Measurements from ENCODE around the gene SPO11. TPM values are rescaled to one million over a fixed set of nuclear protein-coding genes. Genes with fewer than 3 reads are reported as not detected.

The SPO11 gene
- total and polyA plus RNA-seq, 10 of the 15 experiments (the other 5 are each of a cell fraction or from before 2014, with no cell fraction given) = not detected

GRCh38 chr20:57388953-57389694 lies 59.5 kb downstream of the SPO11 start (continued):
- TF ChIP-seq CUX1 (IDR thresholded peaks at IDR 0.05; ENCODE audit: insufficient replicate concordance, low read depth, low read length) = peak; percentile 27
- peak; percentile 30; the same call in 1 of the 2 replicates for TF ChIP-seq IKZF1 (conservative IDR thresholded peaks at IDR 0.05)
- peak in 1 of 2 experiments; percentile 48; a peak in 1 of 3 replicates for TF ChIP-seq EGR1 (IDR thresholded peaks at IDR 0.05; ENCODE audit: borderline replicate concordance in 1 of 2, low read depth in 2 of 2, low read length in 2 of 2)
- peak; percentile 68 for TF ChIP-seq TCF12 (IDR thresholded peaks at IDR 0.05; ENCODE audit: low read depth, low read length)
- peak; percentile 57 for TF ChIP-seq ZNF687 (IDR thresholded peaks at IDR 0.05)
- TF ChIP-seq NR2F1 (conservative IDR thresholded peaks at IDR 0.05) = peak; percentile 74
- TF ChIP-seq NR2C1 (IDR thresholded peaks at IDR 0.05) = peak; percentile 64
- no peak for TF ChIP-seq CHD4 (IDR thresholded peaks at IDR 0.05)
- no peak for TF ChIP-seq ZBTB11 (CRISPR knock-in tag; IDR thresholded peaks at IDR 0.05)
- TF ChIP-seq LARP7 (IDR thresholded peaks at IDR 0.05) = peak; percentile 77
- peak; percentile 50; the same call in 1 of the 2 replicates for TF ChIP-seq PKNOX1 (IDR thresholded peaks at IDR 0.05)
- TF ChIP-seq ZSCAN29 (IDR thresholded peaks at IDR 0.05) = peak; percentile 71; the same call in 1 of the 2 replicates
- TF ChIP-seq BACH1 (IDR thresholded peaks at IDR 0.05; ENCODE audit: borderline replicate concordance) = peak; percentile 69

Data from GM12878 (cell line).